ENCODE results near the gene NAPG. TPM values are rescaled to one million over a fixed set of nuclear protein-coding genes. Genes with fewer than 3 reads are reported as not detected.
"Not testable (repeated sequence)": the region's sequence is repeated elsewhere in the genome, so short reads cannot be mapped to it uniquely, and the experiment has no call there.

The NAPG gene
- total RNA-seq, 1 donor from 2014 or later: 29.1 TPM

DNA sequence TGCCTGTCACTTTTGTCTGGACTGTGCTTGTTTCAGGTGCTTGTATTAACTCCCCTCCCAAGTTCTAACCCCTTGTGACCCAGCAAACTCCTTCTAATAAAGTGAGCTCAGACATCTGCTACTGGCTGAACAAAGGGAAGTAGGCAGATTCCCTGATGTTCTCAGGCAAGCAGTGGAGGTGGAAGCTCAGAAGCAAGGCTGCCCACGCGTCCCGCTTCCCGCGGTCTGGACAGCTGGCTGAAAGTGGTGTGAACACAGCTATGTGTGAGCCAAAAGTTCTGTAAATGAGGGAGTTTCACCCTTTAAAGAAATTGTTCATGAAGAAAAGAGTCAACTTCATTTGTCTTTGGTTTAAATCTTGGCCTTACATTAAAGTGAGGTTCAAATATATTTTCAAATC lies 40.0 kb downstream of the NAPG start:
- H3K36me3 ChIP-seq: no peaks in the 10 kb centered on the region
- DNase-seq: no peak
- H3K9me3 ChIP-seq: no peaks in the 10 kb centered on the region
- no peak for ATAC-seq
- no peaks in the 10 kb centered on the region for H3K27me3 ChIP-seq
- no peak overlapping the region for H3K27ac ChIP-seq
- TF ChIP-seq, protein P1, sequence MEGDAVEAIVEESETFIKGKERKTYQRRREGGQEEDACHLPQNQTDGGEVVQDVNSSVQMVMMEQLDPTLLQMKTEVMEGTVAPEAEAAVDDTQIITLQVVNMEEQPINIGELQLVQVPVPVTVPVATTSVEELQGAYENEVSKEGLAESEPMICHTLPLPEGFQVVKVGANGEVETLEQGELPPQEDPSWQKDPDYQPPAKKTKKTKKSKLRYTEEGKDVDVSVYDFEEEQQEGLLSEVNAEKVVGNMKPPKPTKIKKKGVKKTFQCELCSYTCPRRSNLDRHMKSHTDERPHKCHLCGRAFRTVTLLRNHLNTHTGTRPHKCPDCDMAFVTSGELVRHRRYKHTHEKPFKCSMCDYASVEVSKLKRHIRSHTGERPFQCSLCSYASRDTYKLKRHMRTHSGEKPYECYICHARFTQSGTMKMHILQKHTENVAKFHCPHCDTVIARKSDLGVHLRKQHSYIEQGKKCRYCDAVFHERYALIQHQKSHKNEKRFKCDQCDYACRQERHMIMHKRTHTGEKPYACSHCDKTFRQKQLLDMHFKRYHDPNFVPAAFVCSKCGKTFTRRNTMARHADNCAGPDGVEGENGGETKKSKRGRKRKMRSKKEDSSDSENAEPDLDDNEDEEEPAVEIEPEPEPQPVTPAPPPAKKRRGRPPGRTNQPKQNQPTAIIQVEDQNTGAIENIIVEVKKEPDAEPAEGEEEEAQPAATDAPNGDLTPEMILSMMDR (IDR thresholded peaks at IDR 0.05): no peak
- no peaks in the 10 kb centered on the region for H3K4me1 ChIP-seq
- H3K4me3 ChIP-seq: no peak overlapping the region
- intact Hi-C loops (cut with DNase I): no loop called here

DNA sequence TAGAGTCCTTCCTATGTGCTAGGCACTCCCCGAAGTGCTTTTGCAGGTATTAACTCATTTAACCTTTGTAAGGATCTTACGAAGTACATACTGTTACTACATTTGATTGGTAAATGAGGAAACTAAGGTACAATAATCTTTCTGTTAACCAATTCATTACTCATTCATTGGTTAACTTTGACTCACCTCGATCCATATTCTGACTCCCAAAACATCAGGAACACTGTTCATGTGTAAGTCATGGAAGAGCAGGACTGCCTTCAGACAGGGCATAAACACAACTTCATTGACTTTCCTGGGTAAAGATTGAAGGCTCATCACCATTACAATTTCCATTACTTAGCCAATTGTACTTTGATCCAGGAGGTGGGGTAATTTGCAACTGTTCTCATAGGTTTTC lies 40.6 kb downstream of the NAPG start:
- Histone ChIP-seq H3K27ac (no peak overlapping the region), H3K9me3 (no peaks in the 10 kb centered on the region), H3K4me1 (no peaks in the 10 kb centered on the region), H3K36me3 (no peaks in the 10 kb centered on the region), H3K4me3 (no peak overlapping the region), H3K27me3 (no peaks in the 10 kb centered on the region)
- intact Hi-C loops (cut with DNase I): no loop called here
- ATAC-seq (no peak), DNase-seq (no peak)
- TF ChIP-seq, protein P1 (IDR thresholded peaks at IDR 0.05): no peak

DNA sequence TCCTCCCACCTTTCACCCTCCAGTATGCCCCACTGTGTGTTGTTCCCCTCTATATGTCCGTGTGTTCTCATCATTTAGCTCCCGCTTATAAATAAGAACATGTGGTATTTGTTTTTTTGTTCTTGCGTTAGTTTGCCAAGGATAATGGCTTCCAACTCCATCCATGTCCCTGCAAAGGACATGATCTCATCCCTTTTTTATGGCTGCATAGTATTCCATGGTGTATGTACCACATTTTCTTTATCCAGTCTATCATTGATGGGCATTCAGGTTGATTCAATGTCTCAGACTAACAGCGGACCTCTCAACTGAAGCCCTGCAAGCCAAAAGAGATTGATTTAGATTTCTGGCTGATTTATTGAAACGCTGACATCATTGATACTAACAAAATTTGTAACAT lies 44.1 kb downstream of the NAPG start:
- H3K4me1 ChIP-seq; H3K27me3 ChIP-seq; H3K9me3 ChIP-seq; H3K36me3 ChIP-seq; DNase-seq; H3K4me3 ChIP-seq; H3K27ac ChIP-seq; intact Hi-C loops (cut with DNase I); ATAC-seq: not testable (repeated sequence)

DNA sequence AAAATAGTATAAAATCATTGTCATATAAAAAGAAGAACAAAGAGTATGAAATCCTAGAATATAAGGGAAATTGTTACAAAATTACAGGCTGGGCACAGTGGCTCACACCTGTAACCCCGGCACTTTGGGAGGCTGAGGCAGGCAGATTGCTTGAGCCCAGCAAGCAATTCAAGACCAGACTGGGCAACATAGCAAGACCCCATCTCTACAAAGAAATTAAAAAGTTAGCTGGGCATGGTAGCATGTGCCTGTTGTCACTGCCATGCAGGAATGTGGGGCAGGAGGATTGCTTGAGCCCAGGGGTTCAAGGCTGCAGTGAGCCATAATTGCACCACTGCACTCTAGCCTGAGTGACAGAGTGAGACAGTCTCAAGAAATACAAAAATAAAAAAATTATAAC lies 44.8 kb downstream of the NAPG start:
- no peak overlapping the region for H3K4me3 ChIP-seq
- TF ChIP-seq, protein P1 (IDR thresholded peaks at IDR 0.05): no peak
- intact Hi-C loops (cut with DNase I): no loop called here

DNA sequence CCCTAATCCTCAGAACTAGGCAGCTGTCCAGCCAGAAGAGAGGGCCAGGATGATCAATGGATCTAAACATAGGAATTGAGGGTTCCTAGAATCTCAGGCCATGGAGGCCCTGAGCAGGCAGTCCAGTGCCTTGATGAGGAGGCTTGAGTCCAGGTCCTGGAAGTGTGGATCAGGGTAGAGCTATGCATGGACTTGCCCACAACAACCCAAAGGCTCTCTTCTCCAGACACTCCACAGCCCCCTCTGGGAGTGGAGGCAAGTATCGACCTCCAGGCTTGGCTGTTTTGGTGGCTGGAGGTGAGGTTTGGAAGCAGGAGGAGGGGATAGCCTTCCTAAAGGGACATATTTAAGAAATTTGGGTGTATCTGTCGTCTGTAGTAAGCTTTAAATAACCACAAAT lies 45.7 kb downstream of the NAPG start:
- intact Hi-C loops (cut with DNase I): no loop called here
- ATAC-seq (no peak), DNase-seq (no peak)
- TF ChIP-seq, protein P1 (IDR thresholded peaks at IDR 0.05): no peak
- H3K9me3 ChIP-seq: no peaks in the 10 kb centered on the region
- no peaks in the 10 kb centered on the region for H3K4me1 ChIP-seq
- H3K27me3 ChIP-seq: no peaks in the 10 kb centered on the region
- H3K4me3 ChIP-seq: no peak overlapping the region
- H3K36me3 ChIP-seq: no peaks in the 10 kb centered on the region
- no peak overlapping the region for H3K27ac ChIP-seq

More for the DNA sequence above, 44.8 kb downstream of the NAPG start:
- no peak for DNase-seq
- Histone ChIP-seq H3K4me1 (no peaks in the 10 kb centered on the region), H3K27me3 (no peaks in the 10 kb centered on the region), H3K36me3 (no peaks in the 10 kb centered on the region), H3K9me3 (no peaks in the 10 kb centered on the region), H3K27ac (no peak overlapping the region)
- ATAC-seq: no peak

DNA sequence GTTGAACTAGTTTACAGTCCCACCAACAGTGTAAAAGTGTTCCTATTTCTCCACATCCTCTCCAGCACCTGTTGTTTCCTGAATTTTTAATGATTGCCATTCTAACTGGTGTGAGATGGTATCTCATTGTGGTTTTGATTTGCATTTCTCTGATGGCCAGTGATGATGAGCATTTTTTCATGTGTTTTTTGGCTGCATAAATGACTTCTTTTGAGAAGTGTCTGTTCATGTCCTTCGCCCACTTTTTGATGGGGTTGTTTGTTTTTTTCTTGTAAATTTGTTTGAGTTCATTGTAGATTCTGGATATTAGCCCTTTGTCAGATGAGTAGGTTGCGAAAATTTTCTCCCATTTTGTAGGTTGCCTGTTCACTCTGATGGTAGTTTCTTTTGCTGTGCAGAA lies 47.4 kb downstream of the NAPG start:
- H3K27ac ChIP-seq; H3K4me3 ChIP-seq; H3K36me3 ChIP-seq; H3K27me3 ChIP-seq; H3K9me3 ChIP-seq; ATAC-seq; DNase-seq; intact Hi-C loops (cut with DNase I); H3K4me1 ChIP-seq: not testable (repeated sequence)

DNA sequence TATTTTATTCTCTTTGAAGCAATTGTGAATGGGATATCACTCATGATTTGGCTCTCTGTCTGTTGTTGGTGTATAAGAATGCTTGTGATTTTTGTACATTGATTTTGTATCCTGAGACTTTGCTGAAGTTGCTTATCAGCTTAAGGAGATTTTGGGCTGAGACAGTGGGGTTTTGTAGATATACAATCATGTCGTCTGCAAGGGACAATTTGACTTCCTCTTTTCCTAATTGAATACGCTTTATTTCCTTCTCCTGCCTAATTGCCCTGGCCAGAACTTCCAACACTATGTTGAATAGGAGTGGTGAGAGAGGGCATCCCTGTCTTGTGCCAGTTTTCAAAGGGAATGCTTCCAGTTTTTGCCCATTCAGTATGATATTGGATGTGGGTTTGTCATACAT lies 48.6 kb downstream of the NAPG start:
- H3K4me3 ChIP-seq; intact Hi-C loops (cut with DNase I); DNase-seq; H3K27me3 ChIP-seq; H3K9me3 ChIP-seq; H3K27ac ChIP-seq; H3K4me1 ChIP-seq; ATAC-seq; H3K36me3 ChIP-seq: not testable (repeated sequence)

DNA sequence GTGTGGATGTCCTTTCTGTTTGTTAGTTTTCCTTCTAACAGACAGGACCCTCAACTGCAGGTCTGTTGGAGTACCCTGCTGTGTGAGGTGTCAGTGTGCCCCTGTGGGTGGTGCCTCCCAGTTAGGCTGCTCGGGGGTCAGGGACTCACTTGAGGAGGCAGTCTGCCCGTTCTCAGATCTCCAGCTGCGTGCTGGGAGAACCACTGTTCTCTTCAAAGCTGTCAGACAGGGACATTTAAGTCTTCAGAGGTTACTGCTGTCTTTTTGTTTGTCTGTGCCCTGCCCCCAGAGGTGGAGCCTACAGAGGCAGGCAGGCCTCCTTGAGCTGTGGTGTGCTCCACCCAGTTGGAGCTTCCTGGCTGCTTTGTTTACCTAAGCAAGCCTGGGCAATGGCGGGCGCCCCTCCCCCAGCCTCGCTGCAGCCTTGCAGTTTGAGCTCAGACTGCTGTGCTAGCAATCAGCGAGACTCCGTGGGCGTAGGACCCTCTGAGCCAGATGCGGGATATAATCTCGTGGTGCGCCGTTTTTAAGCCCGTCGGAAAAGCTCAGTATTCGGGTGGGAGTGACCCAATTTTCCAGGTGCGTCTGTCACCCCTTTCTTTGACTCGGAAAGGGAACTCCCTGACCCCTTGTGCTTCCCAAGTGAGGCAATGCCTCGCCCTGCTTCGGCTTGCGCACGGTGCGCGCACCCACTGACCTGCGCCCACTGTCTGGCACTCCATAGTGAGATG lies 52.2 kb downstream of the NAPG start:
- H3K4me3 ChIP-seq; H3K27ac ChIP-seq; DNase-seq; intact Hi-C loops (cut with DNase I); H3K27me3 ChIP-seq; ATAC-seq; H3K4me1 ChIP-seq; H3K36me3 ChIP-seq; H3K9me3 ChIP-seq: not testable (repeated sequence)

DNA sequence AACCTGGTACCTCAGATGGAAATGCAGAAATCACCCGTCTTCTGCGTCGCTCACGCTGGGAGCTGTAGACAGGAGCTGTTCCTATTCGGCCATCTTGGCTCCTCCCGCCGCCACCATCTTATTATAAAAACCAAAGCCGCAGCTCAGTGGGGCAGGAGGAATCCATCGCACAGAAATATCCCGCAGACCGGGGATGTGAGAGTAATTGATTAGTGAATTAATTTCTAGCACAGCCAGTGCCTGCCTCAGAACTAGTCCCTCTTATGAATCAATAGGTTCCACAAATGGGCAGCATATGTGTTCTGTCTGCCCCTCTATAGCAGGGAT lies 52.7 kb downstream of the NAPG start:
- intact Hi-C loops (cut with DNase I); H3K9me3 ChIP-seq; ATAC-seq; H3K4me1 ChIP-seq; H3K36me3 ChIP-seq; H3K27me3 ChIP-seq; DNase-seq; H3K27ac ChIP-seq; H3K4me3 ChIP-seq: not testable (repeated sequence)

Measured in upper lobe of right lung (tissue), 1 donor.